ENCODE measurements around the gene RALGAPA2. TPM values are rescaled to one million over a fixed set of nuclear protein-coding genes. Genes with fewer than 3 reads are reported as not detected.

The RALGAPA2 gene
- total RNA-seq, 2 donors from 2014 or later: 40.2 to 45.4 TPM

DNA sequence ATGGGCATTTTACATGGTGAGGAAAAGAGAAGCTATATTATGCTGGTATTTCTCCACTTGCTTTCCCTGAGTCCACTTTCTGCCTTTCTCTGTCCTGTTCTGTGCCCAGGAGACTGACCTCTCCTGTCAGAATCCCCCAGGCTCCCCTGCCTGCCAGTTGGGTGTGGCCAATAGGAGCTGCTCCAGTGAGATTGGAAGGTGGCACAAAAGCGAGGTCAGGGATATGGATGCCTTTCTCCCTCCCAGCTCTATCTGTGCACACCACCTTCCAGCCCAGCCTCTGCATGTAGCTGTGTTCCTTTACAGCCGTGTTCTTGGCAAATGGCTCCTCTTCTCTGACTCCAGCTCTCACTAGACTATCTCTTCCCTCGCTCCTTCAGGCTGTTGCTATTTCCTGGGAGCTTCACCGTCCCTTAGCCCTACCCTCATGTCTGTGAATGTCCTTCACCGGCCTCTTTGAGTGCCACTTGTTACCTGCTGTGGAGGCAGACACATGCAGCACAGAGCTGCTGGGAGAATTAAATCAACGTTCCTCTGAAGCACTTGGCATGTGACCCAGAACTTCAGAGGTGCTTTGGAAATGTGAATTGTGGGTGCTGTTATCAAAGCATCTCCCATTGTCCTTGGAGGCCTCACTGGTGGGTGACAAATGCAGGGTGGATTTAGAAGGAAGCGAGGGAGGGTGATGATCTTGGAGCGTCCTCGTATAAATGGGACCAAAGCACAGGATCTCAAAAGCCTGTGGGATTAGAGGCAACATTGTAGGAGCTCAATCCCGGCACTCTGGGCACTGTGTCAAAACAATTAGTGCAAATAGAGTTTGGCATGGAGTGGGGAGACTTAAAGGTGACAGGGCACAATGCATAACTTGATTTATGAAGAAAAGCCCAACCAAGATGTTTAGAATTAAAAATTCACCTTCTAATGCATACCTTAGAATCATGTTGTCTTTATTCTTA, 28.9 kb upstream of the RALGAPA2 start:
- no peaks in the 10 kb centered on the region for H3K36me3 ChIP-seq (replicated peaks in 1 of 2; ENCODE audit: insufficient read depth in 1 of 2, low read depth in 2 of 2)
- peaks cover 28% of the 10 kb centered on the region for H3K4me1 ChIP-seq
- no peak overlapping the region for H3K27ac ChIP-seq
- no peak overlapping the region for H3K4me3 ChIP-seq
- intact Hi-C loops (cut with DNase I): no loop called here
- no peak for ATAC-seq
- no peaks in the 10 kb centered on the region for H3K9me3 ChIP-seq
- TF ChIP-seq CTCF (IDR thresholded peaks at IDR 0.05) (no peak), POLR2A (IDR thresholded peaks at IDR 0.05) (no peak)
- WGBS, 2 donors: 61 to 62% methylated on average over 10 of the region's 10 CpGs
- no peaks in the 10 kb centered on the region for H3K27me3 ChIP-seq
- DNase-seq: peak in 1 of 4 donors; percentile 23

- H3K36me3 ChIP-seq (replicated peaks in 1 of 2; ENCODE audit: insufficient read depth in 1 of 2, low read depth in 2 of 2): no peaks in the 10 kb centered on the region
- no peak overlapping the region for H3K27ac ChIP-seq
- H3K27me3 ChIP-seq: no peaks in the 10 kb centered on the region
- peaks cover 28% of the 10 kb centered on the region for H3K4me1 ChIP-seq
- DNase-seq (no peak), ATAC-seq (no peak)
- TF ChIP-seq POLR2A (IDR thresholded peaks at IDR 0.05) (no peak), CTCF (IDR thresholded peaks at IDR 0.05) (no peak)
- no peak overlapping the region for H3K4me3 ChIP-seq
- no peaks in the 10 kb centered on the region for H3K9me3 ChIP-seq
- intact Hi-C loops (cut with DNase I): no loop called here
- WGBS, 2 donors: 66 to 80% methylated on average over 4 of the region's 4 CpGs
Observed at GRCh38 chr20:20740541-20740940, 28.1 kb upstream of the RALGAPA2 start.

GRCh38 chr20:20737158-20737557, 24.7 kb upstream of the RALGAPA2 start:
- no peaks in the 10 kb centered on the region for H3K36me3 ChIP-seq (replicated peaks in 1 of 2; ENCODE audit: insufficient read depth in 1 of 2, low read depth in 2 of 2)
- TF ChIP-seq POLR2A (IDR thresholded peaks at IDR 0.05): no peak
- H3K27me3 ChIP-seq: no peaks in the 10 kb centered on the region
- no peak overlapping the region for H3K27ac ChIP-seq
- 47 to 54% methylated on average over 2 of the region's 2 CpGs for WGBS, 2 donors
- peaks cover 12% of the 10 kb centered on the region for H3K4me1 ChIP-seq
- intact Hi-C loops (cut with DNase I): no loop called here
- no peak overlapping the region for H3K4me3 ChIP-seq
- ATAC-seq (no peak), DNase-seq (no peak)
- H3K9me3 ChIP-seq: no peaks in the 10 kb centered on the region

- no peak for TF ChIP-seq POLR2A (IDR thresholded peaks at IDR 0.05)
- TF ChIP-seq CTCF (IDR thresholded peaks at IDR 0.05): no peak
- H3K36me3 ChIP-seq (replicated peaks in 1 of 2; ENCODE audit: insufficient read depth in 1 of 2, low read depth in 2 of 2): no peaks in the 10 kb centered on the region
- intact Hi-C loops (cut with DNase I): no loop called here
- H3K27me3 ChIP-seq: no peaks in the 10 kb centered on the region
- H3K4me3 ChIP-seq: no peak overlapping the region
- H3K9me3 ChIP-seq: no peaks in the 10 kb centered on the region
- no peak overlapping the region for H3K27ac ChIP-seq
- ATAC-seq (no peak), DNase-seq (no peak)
- WGBS, 2 donors: 88 to 92% methylated on average over 5 to 6 of the region's 6 CpGs
- peaks cover 7% of the 10 kb centered on the region for H3K4me1 ChIP-seq
Observed at GRCh38 chr20:20736303-20736702, 23.9 kb upstream of the RALGAPA2 start.

GRCh38 chr20:20734475-20734948, 22.1 kb upstream of the RALGAPA2 start:
- intact Hi-C loops (cut with DNase I): no loop called here
- no peak overlapping the region for H3K4me3 ChIP-seq
- no peaks in the 10 kb centered on the region for H3K36me3 ChIP-seq (replicated peaks in 1 of 2; ENCODE audit: insufficient read depth in 1 of 2, low read depth in 2 of 2)
- ATAC-seq (no peak), DNase-seq (no peak)
- no peak overlapping the region for H3K27ac ChIP-seq
- no peaks in the 10 kb centered on the region for H3K27me3 ChIP-seq
- no peaks in the 10 kb centered on the region for H3K4me1 ChIP-seq
- H3K9me3 ChIP-seq: no peaks in the 10 kb centered on the region
- TF ChIP-seq CTCF (IDR thresholded peaks at IDR 0.05) (no peak), POLR2A (IDR thresholded peaks at IDR 0.05) (no peak)
- WGBS, 2 donors: 60 to 88% methylated on average over 3 of the region's 3 CpGs

All from body of pancreas (tissue), 4 donors.